Upper lobe of left lung (tissue), 4 donors: ENCODE measurements around the gene FLOT1.

Experiments
- EP300 ChIP-seq, 4 donors: sonication (generic); formaldehyde crosslinking; IDR thresholded peaks; one replicate each; pipeline ENCODE4 v1.5.1; 2017; ENCODE audit warnings: antibody characterized with exemption in 4 of 4, control low read depth in 2 of 4
- POLR2A ChIP-seq, 4 donors: fragments of 450-650 bp; IDR thresholded peaks; one replicate each; pipeline ENCODE4 v1.5.1; 2016 to 2017; ENCODE audit warnings: antibody characterized with exemption in 4 of 4, mild to moderate bottlenecking in 2 of 4
- POLR2AphosphoS5 ChIP-seq, 2 donors: sonication (generic); formaldehyde crosslinking; IDR thresholded peaks; one replicate each; pipeline ENCODE4 v1.5.1; 2017; ENCODE audit warnings: antibody characterized with exemption in 2 of 2
- TF ChIP-seq, protein P1 (sequence below), 6 experiments: fragments of 450-650 bp in 4 of 6; fragments of 200-600 bp in 2 of 6; sonication (generic) in 2 of 6; IDR thresholded peaks; one replicate each; pipeline ENCODE4 v1.5.1; 2016 to 2019; ENCODE audit warnings: antibody characterized with exemption in 6 of 6

DNA sequence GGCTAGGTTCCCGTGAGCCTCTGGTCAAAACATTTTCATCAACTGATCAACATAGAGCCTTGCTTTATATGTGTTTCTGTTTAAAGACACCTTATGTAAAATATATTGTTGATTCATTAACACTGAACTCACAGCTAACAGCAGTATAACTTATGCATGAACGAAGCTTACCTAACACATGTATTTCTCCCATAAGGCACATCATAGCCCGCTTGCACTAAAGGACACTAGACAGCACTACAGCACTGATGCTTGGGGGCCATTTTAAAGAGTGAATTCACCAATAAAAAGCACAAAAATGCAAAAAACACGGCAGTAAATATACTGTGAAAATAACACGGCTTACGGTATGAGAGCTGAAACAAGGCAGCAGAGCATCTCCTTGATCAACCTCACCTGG, 4.0 kb downstream of the FLOT1 start:
- TF ChIP-seq, protein P1, sequence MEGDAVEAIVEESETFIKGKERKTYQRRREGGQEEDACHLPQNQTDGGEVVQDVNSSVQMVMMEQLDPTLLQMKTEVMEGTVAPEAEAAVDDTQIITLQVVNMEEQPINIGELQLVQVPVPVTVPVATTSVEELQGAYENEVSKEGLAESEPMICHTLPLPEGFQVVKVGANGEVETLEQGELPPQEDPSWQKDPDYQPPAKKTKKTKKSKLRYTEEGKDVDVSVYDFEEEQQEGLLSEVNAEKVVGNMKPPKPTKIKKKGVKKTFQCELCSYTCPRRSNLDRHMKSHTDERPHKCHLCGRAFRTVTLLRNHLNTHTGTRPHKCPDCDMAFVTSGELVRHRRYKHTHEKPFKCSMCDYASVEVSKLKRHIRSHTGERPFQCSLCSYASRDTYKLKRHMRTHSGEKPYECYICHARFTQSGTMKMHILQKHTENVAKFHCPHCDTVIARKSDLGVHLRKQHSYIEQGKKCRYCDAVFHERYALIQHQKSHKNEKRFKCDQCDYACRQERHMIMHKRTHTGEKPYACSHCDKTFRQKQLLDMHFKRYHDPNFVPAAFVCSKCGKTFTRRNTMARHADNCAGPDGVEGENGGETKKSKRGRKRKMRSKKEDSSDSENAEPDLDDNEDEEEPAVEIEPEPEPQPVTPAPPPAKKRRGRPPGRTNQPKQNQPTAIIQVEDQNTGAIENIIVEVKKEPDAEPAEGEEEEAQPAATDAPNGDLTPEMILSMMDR (IDR thresholded peaks at IDR 0.05), result no peak
- no peak for TF ChIP-seq POLR2AphosphoS5 (IDR thresholded peaks at IDR 0.05)
- TF ChIP-seq POLR2A (IDR thresholded peaks at IDR 0.05), result no peak
- TF ChIP-seq EP300 (IDR thresholded peaks at IDR 0.05), result no peak
